ENCODE measurements around the gene LAMTOR2.

Gene LAMTOR2

DNA sequence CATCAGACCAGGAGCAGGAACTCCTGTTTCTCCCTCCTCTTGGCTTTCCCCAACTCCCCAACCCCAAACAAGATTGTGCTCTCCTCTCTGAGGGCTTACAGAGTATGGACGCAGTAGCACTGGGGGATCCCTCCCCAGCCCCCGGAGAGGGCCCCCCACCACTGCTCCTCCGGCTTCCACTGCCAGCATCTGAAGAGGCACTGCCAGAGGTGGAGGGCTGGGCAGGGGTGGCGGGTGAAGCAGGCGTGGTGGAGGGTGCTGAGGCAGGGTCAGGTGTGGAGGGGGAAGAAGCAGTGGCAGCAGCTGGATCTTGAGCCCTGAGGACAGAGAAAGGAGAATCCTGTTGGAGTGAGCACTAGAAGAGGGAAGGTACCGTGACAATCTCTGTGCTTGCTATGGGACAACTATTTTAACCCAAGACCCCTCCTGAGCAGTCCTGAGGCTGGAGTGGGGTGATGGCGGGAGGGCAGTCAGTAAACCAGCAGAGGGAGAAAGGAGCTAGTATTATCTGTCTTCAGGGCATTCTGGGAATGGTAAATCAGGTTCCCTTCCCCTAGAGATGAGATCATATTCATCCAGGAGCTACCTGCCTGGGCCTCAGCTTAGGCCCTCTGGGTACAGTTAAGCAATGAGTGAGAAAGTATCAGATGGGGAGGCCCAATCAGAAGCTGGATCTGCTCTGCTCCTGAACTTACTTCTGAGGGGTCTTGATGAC lies 3.4 kb upstream of the LAMTOR2 start:
- no peak overlapping the region for H3K4me3 ChIP-seq (ENCODE audit: low read depth, low read length)
- in situ Hi-C loops (cut with HindIII; ENCODE audit: low sequenced_read_pairs), result no loop called here
- TF ChIP-seq, protein P1, sequence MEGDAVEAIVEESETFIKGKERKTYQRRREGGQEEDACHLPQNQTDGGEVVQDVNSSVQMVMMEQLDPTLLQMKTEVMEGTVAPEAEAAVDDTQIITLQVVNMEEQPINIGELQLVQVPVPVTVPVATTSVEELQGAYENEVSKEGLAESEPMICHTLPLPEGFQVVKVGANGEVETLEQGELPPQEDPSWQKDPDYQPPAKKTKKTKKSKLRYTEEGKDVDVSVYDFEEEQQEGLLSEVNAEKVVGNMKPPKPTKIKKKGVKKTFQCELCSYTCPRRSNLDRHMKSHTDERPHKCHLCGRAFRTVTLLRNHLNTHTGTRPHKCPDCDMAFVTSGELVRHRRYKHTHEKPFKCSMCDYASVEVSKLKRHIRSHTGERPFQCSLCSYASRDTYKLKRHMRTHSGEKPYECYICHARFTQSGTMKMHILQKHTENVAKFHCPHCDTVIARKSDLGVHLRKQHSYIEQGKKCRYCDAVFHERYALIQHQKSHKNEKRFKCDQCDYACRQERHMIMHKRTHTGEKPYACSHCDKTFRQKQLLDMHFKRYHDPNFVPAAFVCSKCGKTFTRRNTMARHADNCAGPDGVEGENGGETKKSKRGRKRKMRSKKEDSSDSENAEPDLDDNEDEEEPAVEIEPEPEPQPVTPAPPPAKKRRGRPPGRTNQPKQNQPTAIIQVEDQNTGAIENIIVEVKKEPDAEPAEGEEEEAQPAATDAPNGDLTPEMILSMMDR (IDR thresholded peaks at IDR 0.05; ENCODE audit: low read depth, low read length), result no peak

DNA sequence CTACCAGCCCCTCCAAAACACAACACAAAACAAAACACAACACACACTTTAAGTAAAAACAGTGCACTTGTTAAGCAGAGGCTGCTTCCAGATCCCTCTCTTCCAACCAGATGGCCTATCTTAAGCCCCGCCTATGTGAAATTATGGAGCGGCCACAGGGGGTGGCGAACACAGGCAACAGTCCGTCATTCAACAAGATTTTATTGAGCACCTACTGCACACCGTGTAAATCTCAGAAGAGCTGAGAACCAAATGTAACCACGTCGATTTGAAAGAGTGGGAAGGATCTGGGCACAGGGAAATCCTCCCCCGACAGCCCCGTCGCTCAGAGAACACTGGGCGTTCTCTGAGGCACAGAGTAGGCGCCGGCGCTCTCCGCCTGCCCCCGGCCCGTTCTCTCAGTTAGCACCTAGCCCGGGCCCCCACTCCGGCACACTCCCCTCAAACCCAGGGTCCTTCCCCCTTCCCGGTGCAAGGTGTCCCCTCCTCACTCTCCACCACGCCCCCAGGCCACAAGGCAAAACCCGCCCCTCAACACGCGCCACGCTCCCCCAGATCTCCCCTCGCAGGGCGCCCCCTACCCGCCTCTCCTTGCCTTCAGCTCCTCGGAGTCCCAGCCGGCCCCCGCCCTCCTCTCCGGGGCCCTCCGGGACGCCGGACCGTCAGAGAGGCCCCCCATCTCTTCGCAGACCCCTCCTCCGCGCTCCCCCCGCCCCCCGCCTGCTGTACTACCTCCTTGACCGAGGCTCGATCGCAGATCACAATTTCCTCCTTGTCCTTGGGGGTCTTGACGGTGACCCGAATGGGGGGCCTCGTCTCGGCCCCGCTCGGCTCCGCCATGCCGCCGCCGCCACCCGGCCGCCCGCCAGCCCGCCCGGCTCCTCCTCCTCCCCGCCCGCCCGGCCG lies 1.5 kb upstream of the LAMTOR2 start:
- DNase-seq (ENCODE audit: low read depth, low spot score), result peak; percentile 72
- TF ChIP-seq, protein P1 (IDR thresholded peaks at IDR 0.05; ENCODE audit: low read depth, low read length), result peak; percentile 53
- in situ Hi-C loops (cut with HindIII; ENCODE audit: low sequenced_read_pairs), result no loop called here
- peak overlapping the region; percentile 77 for H3K4me3 ChIP-seq (ENCODE audit: low read depth, low read length)

More for the DNA sequence above, 3.4 kb upstream of the LAMTOR2 start:
- DNase-seq (ENCODE audit: low read depth, low spot score), result no peak

DNA sequence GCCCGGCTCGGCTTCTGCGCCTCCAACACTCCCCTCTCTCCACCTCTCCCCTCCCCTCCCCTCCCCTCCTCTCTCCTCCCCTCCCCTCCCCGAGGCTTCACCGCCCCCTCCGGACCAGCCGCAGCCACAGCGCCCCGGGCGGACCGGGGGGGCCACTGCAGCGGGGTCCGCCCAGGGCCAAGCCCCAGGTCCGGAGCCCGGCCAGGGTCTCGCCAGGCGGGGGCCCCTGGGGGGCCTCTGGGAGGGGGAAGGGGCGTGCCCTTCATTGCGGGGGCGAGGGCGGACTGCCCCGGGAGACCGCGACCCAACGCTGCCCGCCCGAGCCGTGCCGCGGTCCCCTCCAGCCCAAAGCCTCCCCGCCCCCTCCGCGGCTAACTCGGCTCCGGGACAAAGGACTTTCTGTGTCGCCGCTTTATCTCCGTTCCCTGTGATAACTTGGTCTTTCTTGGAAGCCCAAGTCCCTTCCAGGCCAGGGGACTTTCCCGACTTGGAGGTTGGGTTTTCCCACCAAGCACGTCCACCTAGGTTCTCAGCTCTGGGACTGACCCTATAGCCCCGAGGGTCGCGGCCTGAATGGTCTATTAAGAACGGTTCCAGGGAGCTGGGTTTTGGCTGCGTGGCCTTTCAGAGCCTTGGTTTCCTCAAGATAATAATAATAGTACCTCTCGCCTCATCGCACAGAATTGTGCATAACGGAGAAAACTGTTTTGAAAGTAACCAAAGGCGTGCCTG lies 648 bp upstream of the LAMTOR2 start, which contains the start of gene UBQLN4:
Gene UBQLN4, minus strand, starts transcription at position 31 of the 732 bp plus-strand sequence. CDS start 97 bp downstream, outside the sequence.
- TF ChIP-seq, protein P1 (IDR thresholded peaks at IDR 0.05; ENCODE audit: low read depth, low read length), result peak; percentile 49
- in situ Hi-C loops (cut with HindIII; ENCODE audit: low sequenced_read_pairs), result no loop called here
- peak; percentile 88 for DNase-seq (ENCODE audit: low read depth, low spot score)
- peak within 1 kb of the TSS; percentile 77 for H3K4me3 ChIP-seq (ENCODE audit: low read depth, low read length)

DNA sequence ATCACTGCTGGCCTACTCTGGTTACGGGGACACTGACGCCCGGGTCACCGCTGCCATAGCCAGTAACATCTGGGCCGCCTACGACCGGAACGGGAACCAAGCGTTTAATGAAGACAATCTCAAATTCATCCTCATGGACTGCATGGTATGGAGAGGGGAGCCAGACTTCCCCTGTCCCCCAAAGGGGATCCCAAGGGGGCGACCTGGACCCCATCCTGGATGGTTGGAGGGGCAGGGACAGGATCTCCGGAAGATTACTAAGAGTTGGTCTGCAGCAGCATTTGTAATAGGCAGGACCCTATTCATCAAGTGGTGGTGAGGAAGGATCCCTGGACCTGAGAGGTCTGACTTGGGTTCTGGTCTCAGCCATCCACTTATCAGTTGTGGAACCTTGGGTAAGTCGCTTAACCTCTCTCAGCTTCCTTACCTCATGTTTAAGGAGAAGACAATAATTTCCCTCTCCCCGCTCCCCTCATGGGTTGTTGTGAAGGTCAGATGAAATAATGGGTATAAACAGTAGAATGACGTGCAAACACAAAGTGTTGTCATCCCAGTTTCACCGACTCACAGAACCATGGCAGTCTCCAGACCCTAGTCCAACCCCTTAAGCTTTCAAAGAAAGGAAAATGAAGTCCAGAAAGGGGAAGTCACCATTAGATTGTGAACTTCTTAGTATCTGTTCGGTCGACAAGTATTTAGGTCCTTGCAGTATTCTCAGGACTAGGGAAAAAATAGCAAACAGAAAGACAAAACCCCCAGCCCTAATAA lies 883 bp downstream of the LAMTOR2 start:
- peak overlapping the region; percentile 60 for H3K4me3 ChIP-seq (ENCODE audit: low read depth, low read length)
- no peak for DNase-seq (ENCODE audit: low read depth, low spot score)
- TF ChIP-seq, protein P1 (IDR thresholded peaks at IDR 0.05; ENCODE audit: low read depth, low read length), result no peak
- in situ Hi-C loops (cut with HindIII; ENCODE audit: low sequenced_read_pairs), result no loop called here

DNA sequence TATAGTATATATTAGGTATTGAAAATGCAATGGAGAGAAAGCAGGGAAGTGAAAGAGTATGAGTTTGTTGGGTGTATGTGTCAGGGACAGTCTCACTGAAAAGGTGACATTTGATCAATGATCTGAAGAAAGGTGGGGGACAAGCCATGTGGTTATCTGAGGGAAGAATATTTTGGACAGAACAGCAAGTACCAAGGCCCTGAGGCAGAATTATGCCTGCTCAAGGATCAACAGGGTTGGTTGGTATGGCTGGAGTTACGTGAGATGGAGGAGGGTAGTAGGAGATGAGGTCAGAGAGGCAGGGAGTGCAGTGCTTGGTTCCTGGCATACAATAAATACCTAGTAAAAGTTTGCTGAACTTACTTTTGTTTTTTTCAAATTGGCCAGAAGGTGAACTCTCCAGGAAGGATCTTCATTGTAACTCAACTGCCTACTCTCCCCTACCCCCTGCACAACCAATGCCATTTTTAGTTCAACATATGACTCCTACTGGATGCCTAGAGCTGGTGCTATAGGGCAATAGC lies 1.8 kb downstream of the LAMTOR2 start:
- no peak overlapping the region for H3K4me3 ChIP-seq (ENCODE audit: low read depth, low read length)
- in situ Hi-C loops (cut with HindIII; ENCODE audit: low sequenced_read_pairs), result no loop called here
- DNase-seq (ENCODE audit: low read depth, low spot score), result no peak
- TF ChIP-seq, protein P1 (IDR thresholded peaks at IDR 0.05; ENCODE audit: low read depth, low read length), result no peak
